K562 (cell line): ENCODE results near the gene ANP32B.

Experiments used
- CEBPB ChIP-seq: fragments of 450-650 bp; IDR thresholded peaks from 2 replicates; pipeline ENCODE4 v1.6.1; 2016; ENCODE audit warnings: missing genetic modification characterization, missing compliant biosample characterization
- CTCF ChIP-seq, 3 experiments: IDR thresholded peaks in 2 of 3; conservative IDR thresholded peaks in 1 of 3; 2 replicates each; pipeline ENCODE4 v1.5.1; 2011 to 2012; ENCODE audit warnings: low read length in 3 of 3, mild to moderate bottlenecking in 3 of 3, control low read depth in 2 of 3, improper control_type of control experiment in 1 of 3, inconsistent platforms in 1 of 3, low read depth in 1 of 3, mixed read lengths in 1 of 3, moderate library complexity in 1 of 3; ENCODE audit not compliant: insufficient read depth in 2 of 3
- E2F3 ChIP-seq: fragments of 250-450 bp; sonication (Bioruptor Pico); IDR thresholded peaks from 2 replicates; pipeline ENCODE4 v1.4.0; 2020; ENCODE audit warnings: mild to moderate bottlenecking
- E2F4 ChIP-seq: sonication (generic); formaldehyde crosslinking; IDR thresholded peaks from 2 replicates; pipeline ENCODE4 v1.8.0; 2022; ENCODE audit warnings: mild to moderate bottlenecking, low read depth, missing genetic modification reagents
- EGR1 ChIP-seq: fragments of 450-650 bp; conservative IDR thresholded peaks from 2 replicates; pipeline ENCODE4 v1.6.1; 2017; ENCODE audit warnings: mild to moderate bottlenecking
- ERF ChIP-seq: fragments of 450-650 bp; formaldehyde crosslinking; IDR thresholded peaks from 2 replicates; pipeline ENCODE4 v1.4.0; 2020; ENCODE audit warnings: mild to moderate bottlenecking, mixed read lengths
- HDAC2 ChIP-seq: fragments of 450-650 bp; IDR thresholded peaks from 2 replicates; pipeline ENCODE4 v1.6.1; 2016; ENCODE audit warnings: mild to moderate bottlenecking
- L3MBTL2 ChIP-seq: fragments of 450-650 bp; IDR thresholded peaks from 2 replicates; pipeline ENCODE4 v1.6.1; 2016; ENCODE audit warnings: mild to moderate bottlenecking, moderate library complexity
- MXI1 ChIP-seq: IDR thresholded peaks from 2 replicates; pipeline ENCODE4 v1.6.1; 2011; ENCODE audit warnings: low read depth, mild to moderate bottlenecking, improper control_type of control experiment, low read length
- NR0B1 ChIP-seq: fragments of 450-650 bp; IDR thresholded peaks from one replicate; pipeline ENCODE4 v1.6.1; 2018; ENCODE audit warnings: mild to moderate bottlenecking, moderate library complexity; ENCODE audit not compliant: partially characterized antibody
- ZNF282 ChIP-seq: sonication (generic); formaldehyde crosslinking; IDR thresholded peaks from 2 replicates; pipeline ENCODE4 v1.8.1; 2023; ENCODE audit warnings: missing genetic modification reagents
- ZNF318 ChIP-seq, 2 experiments: fragments of 450-650 bp; IDR thresholded peaks; 2 replicates each; pipeline ENCODE4 v1.6.1; 2016; ENCODE audit warnings: mild to moderate bottlenecking in 2 of 2, borderline replicate concordance in 1 of 2, low read depth in 1 of 2, moderate library complexity in 1 of 2

GRCh38 chr9:97936998-97937397 lies 46.1 kb upstream of the ANP32B start:
- no peak for TF ChIP-seq NR0B1
- no peak for TF ChIP-seq ERF (CRISPR knock-in tag)
- TF ChIP-seq ZNF282 (CRISPR knock-in tag) = no peak
- TF ChIP-seq CTCF (IDR thresholded peaks at IDR 0.05 in 2 of 3, conservative IDR thresholded peaks at IDR 0.05 in 1 of 3; ENCODE audit: insufficient read depth in 2 of 3, low read depth in 1 of 3, low read length in 3 of 3) = no peak
- no peak for TF ChIP-seq L3MBTL2
- TF ChIP-seq MXI1 = no peak
- no peak for TF ChIP-seq HDAC2
- no peak for TF ChIP-seq EGR1
- no peak for TF ChIP-seq E2F3 (CRISPR knock-in tag)
- no peak for TF ChIP-seq CEBPB (tag)
- TF ChIP-seq ZNF318 (IDR thresholded peaks at IDR 0.05; ENCODE audit: borderline replicate concordance in 1 of 2, low read depth in 1 of 2) = no peak
- TF ChIP-seq E2F4 (CRISPR knock-in tag) = no peak
